ENCODE data around the gene DGUOK.
A peak's percentile ranks its signal among the peaks of the same experiment; 100 is the strongest.
"Not testable (repeated sequence)": the region's sequence is repeated elsewhere in the genome, so short reads cannot be mapped to it uniquely, and the experiment has no call there.

Gene DGUOK

DNA sequence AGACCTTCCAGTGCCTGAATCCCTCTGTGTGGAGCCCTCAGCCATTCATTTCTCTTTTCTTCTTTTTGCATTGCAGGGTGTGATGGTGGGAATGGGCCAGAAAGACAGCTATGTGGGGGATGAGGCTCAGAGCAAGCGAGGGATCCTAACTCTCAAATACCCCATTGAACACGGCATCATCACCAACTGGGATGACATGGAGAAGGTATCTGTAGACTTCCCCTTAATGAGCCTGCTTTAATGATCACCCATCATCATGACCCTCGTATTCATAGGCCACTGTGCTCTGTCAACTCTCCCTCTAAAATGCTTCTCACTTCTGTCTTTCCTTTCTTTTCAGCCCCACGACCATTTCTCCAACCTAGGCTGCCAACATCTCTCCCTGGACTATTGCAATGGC lies 24.4 kb upstream of the DGUOK start:
- no peak for DNase-seq

DNA sequence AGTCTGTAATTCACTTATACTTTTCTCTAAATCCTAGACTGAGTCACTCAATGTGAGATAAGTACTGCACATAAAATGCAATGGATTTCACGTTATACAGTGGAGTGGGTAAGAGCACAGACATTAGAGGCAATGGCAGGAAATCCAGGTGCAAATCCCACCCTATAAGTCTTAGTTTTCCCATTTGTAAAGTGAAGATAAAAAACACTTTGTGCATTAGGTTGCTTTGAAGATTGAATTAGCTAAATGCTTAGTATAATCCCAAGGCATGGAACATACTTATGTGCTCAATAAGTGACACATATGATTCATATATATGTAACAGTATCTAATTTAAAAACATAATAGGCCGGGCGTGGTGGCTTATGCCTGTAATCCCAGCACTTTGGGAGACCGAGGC lies 23.4 kb upstream of the DGUOK start:
- no peak for DNase-seq

GRCh38 chr2:73903949-73904613 lies 22.6 kb upstream of the DGUOK start:
- not testable (repeated sequence) for DNase-seq

- DNase-seq, result no peak
These were observed 21.7 kb upstream of the DGUOK start for GRCh38 chr2:73904952-73905351.

GRCh38 chr2:73906847-73907505 lies 19.7 kb upstream of the DGUOK start:
- no peak for DNase-seq

GRCh38 chr2:73907840-73908452 lies 18.7 kb upstream of the DGUOK start:
- DNase-seq, result peak; percentile 37

DNA sequence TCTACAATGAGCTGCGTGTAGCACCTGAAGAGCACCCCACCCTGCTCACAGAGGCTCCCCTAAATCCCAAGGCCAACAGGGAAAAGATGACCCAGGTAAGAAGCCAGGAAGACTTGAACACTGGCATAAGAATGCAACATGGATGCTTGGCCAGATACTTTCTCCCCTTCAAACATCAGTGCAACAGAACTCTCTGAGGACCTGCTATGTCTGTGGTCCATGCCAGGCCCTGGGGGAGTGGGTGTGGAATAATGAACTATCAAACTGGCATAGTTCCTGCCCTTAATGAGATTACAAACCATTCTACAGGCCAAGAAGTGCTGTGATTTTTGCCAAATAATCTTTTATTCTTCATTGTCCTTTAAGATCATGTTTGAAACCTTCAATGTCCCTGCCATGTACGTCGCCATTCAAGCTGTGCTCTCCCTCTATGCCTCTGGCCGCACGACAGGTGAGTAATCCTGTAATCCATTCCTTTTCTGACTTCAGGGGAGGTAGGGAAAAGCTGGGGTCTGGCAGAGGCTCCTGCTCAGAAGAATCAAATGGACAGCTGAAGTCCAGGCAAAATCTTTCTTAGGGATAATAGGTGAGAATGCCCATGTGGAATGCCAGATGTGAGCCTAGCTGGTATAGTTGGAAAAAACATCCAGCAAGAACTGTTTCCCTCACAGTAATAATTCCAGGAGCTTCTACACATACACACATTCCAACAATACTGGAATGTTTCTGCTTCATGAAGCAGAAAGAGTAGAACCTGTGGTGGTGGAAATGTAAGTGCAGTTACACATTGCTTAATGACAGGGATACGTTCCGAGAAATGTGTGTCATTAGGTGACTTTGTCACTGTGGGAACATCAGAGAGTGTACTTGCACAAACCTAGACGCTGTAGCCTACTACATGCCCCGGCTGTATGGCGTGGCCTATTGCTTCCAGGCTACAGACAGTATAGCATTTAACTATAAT lies 17.7 kb upstream of the DGUOK start:
- DNase-seq, result no peak

DNA sequence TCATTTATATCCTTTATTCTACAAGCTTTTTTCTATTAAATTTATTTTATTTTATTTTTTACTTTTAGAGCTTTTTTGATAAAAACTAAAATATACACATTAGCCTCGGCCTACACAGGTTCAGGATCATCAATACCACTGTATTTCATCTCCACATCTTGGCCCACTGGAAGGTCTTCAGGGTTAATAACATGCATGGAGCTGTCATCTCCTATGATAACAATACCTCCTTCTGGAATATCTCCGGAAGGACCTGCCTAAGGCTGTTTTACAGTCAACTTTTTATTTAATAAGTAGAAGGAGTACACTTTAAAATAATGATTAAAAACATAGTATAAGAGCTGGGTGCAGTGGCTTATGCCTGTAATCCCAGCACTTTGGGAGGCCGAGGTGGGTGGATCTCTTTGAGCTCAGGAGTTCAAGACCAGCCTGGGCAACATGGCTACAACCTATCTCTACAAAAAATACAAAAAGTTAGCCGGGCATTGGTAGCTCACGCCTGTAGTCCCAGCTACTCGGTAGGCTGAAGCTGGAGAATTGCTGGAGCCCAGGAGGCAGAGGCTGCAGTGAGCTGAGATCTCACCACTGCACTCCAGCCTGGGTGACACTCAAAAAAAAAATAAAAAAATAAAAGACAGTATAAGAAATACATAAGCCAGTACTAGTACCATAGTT lies 15.7 kb upstream of the DGUOK start:
- DNase-seq, result no peak

- DNase-seq, result no peak
These were observed 15.0 kb upstream of the DGUOK start for GRCh38 chr2:73911548-73912208.

DNA sequence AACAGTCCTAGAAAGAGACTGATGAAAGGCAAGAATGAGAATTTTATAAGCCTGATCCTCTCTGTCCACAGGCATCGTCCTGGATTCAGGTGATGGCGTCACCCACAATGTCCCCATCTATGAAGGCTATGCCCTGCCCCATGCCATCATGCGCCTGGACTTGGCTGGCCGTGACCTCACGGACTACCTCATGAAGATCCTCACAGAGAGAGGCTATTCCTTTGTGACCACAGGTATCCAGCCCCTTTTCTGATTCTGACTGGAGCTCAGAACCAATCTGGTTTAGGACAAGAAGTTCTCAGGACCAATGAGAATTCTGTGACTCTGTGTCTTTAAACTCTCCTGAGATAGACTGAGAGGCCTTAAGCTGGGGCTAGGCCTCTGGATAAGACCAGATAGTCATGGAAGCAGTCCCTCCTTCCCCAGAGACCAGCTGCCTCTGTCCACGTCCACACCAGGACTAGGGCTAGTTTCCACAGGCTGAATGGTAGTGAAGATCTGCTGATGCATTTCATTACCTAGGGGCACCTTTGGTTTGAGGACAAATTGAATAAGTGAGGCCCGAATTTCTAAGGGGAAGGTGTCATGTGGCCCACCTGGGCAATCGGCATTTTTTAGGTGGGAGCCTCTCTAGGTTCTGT lies 13.1 kb upstream of the DGUOK start:
- no peak for DNase-seq

DNA sequence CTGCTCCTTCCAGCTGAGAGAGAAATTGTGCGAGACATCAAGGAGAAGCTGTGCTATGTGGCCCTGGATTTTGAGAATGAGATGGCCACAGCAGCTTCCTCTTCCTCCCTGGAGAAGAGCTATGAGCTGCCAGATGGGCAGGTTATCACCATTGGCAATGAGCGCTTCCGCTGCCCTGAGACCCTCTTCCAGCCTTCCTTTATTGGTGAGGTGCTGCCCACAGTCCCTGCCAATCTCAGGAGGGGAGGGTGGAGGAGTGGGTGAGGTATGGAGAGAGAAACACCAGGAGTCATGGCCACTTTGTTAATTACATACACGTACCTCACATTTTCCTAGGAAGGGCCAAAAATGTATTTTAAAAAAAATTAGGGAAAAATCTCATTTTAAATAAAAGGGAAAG lies 12.0 kb upstream of the DGUOK start:
- DNase-seq, result no peak

DNA sequence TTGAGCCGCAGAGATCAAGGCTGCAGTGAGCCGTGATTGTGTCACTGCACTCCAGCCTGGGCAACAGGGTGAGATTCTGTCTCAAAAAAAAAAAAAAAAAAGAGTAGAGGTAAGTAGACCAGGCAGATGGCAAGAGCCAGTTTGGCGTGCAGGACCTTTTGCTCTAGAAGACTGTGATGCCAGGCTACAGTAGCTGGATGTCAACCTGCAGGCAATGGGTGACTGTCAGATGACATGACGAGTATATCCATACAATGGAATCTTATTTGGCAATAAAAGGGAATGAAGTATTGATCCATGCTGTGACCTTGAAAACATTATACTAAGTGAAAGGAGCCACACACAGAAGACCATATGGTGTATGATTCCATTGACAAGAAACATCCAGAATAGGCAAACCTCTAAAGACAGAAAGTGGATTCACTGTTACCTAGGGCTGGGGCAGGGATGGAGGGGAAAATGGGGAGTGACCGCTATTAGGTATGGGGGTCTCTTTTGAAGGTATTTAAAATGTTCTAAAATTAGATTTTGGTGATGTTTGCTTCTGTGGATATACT lies 11.2 kb upstream of the DGUOK start:
- no peak for DNase-seq

- DNase-seq, result no peak
These were observed 10.0 kb upstream of the DGUOK start for GRCh38 chr2:73916666-73917065.

DNA sequence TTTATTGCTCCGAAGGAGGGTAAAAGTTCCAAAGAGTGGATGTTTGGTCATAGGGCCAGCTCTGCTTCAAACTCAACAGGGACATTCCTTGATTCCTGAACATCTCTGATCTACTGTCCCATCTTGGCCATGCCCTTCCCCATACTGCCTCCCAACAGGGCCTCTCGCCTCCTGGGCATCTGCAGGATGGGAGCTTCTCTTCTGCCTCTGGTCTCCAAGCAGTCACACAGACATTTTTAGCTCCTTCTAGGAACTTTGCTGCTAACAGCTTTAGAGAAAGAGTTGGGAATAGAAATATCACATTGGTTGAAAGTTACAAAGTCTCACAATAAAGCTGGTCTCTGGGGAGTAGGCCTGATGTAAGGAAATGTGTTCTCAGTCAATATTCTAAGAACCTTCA lies 9.4 kb upstream of the DGUOK start:
- no peak for DNase-seq

DNA sequence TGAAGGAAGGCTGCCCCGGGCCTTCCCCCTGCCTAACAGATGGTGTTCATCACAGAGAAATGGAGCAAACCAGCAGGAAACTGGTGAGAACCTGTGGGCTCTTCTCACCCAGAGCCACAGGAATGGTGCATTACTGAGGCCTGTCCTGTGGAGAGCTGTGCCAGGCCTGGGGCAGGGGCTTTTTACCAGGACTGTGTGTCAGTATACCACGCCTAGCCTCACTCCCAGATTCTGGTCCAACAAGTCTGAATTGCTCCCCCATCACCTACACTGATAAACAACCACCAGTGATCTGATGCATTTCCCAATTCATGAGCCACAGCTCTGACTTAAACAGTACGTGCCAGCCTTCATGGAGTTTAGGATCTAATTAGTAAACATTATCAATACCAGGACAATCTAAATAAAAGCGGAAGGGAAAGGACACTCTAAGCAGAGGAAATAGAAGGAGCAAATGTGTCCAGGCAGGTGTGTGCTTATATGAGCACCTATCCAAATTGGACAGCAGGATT lies 8.9 kb upstream of the DGUOK start:
- DNase-seq, result no peak

- no peak for DNase-seq
These were observed 7.8 kb upstream of the DGUOK start for GRCh38 chr2:73918856-73919255.

DNA sequence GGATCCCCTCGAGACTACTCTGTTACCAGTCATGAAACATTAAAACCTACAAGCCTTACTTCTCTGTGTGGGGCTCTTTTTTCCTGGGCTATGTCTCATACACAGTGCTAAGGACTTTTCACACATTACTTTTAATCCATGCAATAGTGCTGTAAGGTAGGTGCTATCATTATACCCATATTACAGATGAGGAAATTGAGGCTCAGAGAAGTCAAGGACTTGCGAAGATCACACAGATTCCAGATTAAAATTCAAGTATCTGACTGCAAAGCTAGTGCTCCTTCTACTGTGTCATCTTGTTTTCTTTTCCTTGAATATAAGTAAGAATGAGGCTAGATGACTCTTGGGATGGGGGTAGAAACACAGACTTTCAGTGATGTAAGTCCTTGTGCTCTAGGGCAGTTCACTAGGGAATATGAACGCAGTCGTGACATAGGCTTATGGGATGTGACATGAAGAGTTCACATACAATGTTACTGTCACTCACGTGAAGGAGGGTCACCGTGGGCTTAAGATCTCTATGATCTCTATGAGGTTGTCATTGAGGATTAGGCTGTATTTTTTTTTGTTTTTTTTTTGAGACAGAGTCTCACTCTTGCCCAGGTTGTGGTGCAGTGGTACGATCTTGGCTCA lies 7.0 kb upstream of the DGUOK start:
- no peak for DNase-seq

GRCh38 chr2:73920577-73921545 lies 5.8 kb upstream of the DGUOK start:
- no peak for DNase-seq

DNA sequence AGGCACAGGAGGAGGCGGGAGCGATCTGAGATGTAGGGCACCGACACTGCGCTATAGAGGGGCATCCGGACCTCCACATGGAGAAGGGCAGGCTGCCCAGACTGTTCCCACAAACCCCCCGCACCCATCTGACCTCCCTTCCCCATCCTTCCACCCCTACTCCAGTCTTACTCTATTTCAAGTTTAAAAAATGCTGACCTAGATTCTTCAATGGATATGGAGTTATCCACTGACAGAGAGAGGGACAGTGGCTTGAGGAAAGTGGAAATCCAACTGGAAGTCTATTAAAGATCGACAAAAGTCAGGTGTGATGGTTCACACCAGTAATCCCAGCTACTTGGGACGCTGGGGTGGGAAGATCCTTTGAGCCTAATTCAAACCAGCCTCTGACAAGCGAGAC lies 5.1 kb upstream of the DGUOK start:
- no peak for DNase-seq
